Ishikawa (cell line): ENCODE data around the gene TLE7.

Experiments used
- CEBPB ChIP-seq: IDR thresholded peaks from 2 replicates; pipeline ENCODE4 v1.6.1; 2012
- EGR1 ChIP-seq: IDR thresholded peaks from 2 replicates; pipeline ENCODE4 v1.6.1; 2012
- EP300 ChIP-seq: IDR thresholded peaks from 2 replicates; pipeline ENCODE4 v1.6.1; 2012; ENCODE audit warnings: borderline replicate concordance
- FOXM1 ChIP-seq: IDR thresholded peaks from 2 replicates; pipeline ENCODE4 v1.6.1; 2012; ENCODE audit warnings: low read depth, borderline replicate concordance
- NFIC ChIP-seq: IDR thresholded peaks from 2 replicates; pipeline ENCODE4 v1.6.1; 2012
- RAD21 ChIP-seq: IDR thresholded peaks from 2 replicates; pipeline ENCODE4 v1.6.1; 2012; ENCODE audit warnings: low read depth
- TAF1 ChIP-seq: IDR thresholded peaks from 2 replicates; pipeline ENCODE4 v1.6.1; 2012; ENCODE audit warnings: low read depth, mild to moderate bottlenecking
- TCF12 ChIP-seq: IDR thresholded peaks from 2 replicates; pipeline ENCODE4 v1.6.1; 2012; ENCODE audit warnings: low read depth
- YY1 ChIP-seq: IDR thresholded peaks from 2 replicates; pipeline ENCODE4 v1.6.1; 2012; ENCODE audit warnings: low read depth
- ZBTB7A ChIP-seq: IDR thresholded peaks from 2 replicates; pipeline ENCODE4 v1.6.1; 2012; ENCODE audit warnings: low read depth
- TF ChIP-seq, protein P1 (sequence below): IDR thresholded peaks from 2 replicates; pipeline ENCODE4 v1.6.1; 2012; ENCODE audit warnings: low read depth, mild to moderate bottlenecking
- TF ChIP-seq, protein P2 (sequence below): IDR thresholded peaks from 2 replicates; pipeline ENCODE4 v1.6.1; 2012

DNA sequence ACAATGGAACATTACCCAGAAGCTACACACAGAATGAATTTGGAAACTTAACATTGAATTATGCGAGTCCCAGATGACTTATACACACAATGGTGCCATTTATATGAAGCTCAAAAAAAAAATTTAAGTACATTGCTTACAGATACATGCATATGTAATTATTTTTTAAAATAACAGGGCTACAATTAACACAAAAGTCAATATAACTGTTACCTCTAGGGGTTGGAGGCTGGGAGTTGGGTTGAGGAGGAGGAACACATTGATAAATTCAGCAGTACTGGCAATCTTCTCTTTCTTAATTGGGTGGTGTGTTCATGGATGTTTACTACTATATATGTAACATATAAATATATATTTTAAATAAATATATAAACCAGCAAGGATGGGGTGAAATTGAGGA lies 19.1 kb upstream of the TLE7 start:
- TF ChIP-seq TAF1 (no peak), EGR1 (no peak), EP300 (no peak), NFIC (no peak), ZBTB7A (no peak), CEBPB (no peak), RAD21 (no peak), TCF12 (no peak), YY1 (no peak), FOXM1 (no peak)
- TF ChIP-seq, protein P1, sequence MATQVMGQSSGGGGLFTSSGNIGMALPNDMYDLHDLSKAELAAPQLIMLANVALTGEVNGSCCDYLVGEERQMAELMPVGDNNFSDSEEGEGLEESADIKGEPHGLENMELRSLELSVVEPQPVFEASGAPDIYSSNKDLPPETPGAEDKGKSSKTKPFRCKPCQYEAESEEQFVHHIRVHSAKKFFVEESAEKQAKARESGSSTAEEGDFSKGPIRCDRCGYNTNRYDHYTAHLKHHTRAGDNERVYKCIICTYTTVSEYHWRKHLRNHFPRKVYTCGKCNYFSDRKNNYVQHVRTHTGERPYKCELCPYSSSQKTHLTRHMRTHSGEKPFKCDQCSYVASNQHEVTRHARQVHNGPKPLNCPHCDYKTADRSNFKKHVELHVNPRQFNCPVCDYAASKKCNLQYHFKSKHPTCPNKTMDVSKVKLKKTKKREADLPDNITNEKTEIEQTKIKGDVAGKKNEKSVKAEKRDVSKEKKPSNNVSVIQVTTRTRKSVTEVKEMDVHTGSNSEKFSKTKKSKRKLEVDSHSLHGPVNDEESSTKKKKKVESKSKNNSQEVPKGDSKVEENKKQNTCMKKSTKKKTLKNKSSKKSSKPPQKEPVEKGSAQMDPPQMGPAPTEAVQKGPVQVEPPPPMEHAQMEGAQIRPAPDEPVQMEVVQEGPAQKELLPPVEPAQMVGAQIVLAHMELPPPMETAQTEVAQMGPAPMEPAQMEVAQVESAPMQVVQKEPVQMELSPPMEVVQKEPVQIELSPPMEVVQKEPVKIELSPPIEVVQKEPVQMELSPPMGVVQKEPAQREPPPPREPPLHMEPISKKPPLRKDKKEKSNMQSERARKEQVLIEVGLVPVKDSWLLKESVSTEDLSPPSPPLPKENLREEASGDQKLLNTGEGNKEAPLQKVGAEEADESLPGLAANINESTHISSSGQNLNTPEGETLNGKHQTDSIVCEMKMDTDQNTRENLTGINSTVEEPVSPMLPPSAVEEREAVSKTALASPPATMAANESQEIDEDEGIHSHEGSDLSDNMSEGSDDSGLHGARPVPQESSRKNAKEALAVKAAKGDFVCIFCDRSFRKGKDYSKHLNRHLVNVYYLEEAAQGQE = no peak
- TF ChIP-seq, protein P2, sequence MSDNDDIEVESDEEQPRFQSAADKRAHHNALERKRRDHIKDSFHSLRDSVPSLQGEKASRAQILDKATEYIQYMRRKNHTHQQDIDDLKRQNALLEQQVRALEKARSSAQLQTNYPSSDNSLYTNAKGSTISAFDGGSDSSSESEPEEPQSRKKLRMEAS = no peak
